ENCODE data around the gene ABCA10. TPM values are rescaled to one million over a fixed set of nuclear protein-coding genes. Genes with fewer than 3 reads are reported as not detected.

ABCA10 gene
- total and polyA plus RNA-seq, 8 donors = 4.0 to 20.2 (median 9.9) TPM

DNA sequence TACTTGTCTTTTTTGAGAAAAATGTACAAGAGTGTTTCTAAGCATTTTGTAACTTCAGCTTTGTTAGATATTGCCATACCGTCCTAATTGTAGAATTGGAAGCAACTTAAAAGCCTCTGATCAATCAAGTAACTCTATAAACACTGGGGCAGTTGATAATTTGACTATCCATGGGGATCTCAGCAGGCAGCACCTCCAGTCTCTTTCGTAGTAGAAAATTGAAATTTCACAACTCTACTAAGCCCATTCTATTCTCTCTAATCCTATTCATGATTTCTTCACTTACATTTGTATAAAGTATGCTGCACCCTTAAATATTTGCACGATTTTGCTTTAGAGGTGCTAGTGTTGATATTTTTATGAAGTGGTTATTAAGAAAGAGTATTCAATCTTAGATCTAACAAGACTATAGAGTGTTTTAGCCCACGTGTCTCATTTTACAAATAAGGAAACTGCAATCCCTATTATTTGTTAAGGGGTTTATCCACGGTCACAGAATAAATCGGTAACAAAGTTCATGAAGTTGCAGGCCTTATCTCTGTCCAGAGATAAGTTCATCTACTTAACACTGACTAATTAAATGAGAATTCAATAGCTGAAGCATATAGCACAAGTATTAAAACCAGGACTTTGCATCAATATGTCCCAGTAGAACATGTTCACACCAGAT lies 97.9 kb downstream of the ABCA10 start:
- no peak for DNase-seq
- Histone ChIP-seq H3K4me1 (no peaks in the 10 kb centered on the region), H3K9me3 (no peaks in the 10 kb centered on the region), H3K27ac (no peak overlapping the region), H3K27me3 (no peaks in the 10 kb centered on the region), H3K36me3 (no peaks in the 10 kb centered on the region), H3K4me3 (no peak overlapping the region)
- intact Hi-C loops (cut with DNase I) = no loop called here
- ATAC-seq = no peak
- TF ChIP-seq, protein P1, sequence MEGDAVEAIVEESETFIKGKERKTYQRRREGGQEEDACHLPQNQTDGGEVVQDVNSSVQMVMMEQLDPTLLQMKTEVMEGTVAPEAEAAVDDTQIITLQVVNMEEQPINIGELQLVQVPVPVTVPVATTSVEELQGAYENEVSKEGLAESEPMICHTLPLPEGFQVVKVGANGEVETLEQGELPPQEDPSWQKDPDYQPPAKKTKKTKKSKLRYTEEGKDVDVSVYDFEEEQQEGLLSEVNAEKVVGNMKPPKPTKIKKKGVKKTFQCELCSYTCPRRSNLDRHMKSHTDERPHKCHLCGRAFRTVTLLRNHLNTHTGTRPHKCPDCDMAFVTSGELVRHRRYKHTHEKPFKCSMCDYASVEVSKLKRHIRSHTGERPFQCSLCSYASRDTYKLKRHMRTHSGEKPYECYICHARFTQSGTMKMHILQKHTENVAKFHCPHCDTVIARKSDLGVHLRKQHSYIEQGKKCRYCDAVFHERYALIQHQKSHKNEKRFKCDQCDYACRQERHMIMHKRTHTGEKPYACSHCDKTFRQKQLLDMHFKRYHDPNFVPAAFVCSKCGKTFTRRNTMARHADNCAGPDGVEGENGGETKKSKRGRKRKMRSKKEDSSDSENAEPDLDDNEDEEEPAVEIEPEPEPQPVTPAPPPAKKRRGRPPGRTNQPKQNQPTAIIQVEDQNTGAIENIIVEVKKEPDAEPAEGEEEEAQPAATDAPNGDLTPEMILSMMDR (IDR thresholded peaks at IDR 0.05) = no peak

DNA sequence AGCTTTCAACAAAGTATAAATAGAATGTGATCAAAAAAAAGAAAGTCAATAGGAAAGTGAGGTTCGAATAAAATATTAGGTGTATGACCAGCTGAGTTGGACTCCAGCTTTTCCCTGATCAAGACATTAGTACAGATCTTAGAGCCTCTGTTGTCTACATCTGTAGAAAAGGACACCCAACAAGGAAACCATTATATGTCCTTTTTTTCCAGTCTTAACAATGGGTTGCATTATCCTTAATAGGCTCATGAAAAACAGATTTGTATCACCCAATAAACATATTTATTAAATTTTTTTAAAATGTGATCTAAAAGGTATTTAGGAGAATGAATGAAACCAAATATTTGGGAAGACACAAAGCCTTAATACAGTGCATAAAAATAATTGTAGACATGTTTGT lies 105.0 kb downstream of the ABCA10 start:
- H3K4me1 ChIP-seq = no peaks in the 10 kb centered on the region
- TF ChIP-seq, protein P1 (IDR thresholded peaks at IDR 0.05) = no peak
- no peak overlapping the region for H3K27ac ChIP-seq
- no peak overlapping the region for H3K4me3 ChIP-seq
- intact Hi-C loops (cut with DNase I) = no loop called here
- no peaks in the 10 kb centered on the region for H3K36me3 ChIP-seq
- no peaks in the 10 kb centered on the region for H3K9me3 ChIP-seq
- no peak for DNase-seq
- ATAC-seq = no peak
- H3K27me3 ChIP-seq = no peaks in the 10 kb centered on the region

DNA sequence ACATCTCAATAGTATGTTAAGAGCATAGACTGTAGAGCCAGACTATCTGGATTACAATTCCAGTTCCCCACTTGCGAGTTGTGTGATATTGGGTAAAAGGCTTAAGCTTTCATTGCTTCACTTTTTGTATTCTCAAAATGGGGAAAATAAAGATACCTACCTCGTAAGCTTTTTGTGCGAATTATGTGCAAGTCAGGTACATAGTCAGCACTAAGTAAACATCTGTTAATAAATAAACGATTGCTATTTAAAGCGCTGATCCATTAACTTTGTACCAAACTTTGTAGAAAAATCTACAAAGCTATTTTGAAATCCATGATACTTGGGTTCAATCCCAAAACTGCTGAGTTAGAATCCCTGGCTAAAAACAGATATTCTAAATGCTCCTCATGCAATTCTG lies 106.6 kb downstream of the ABCA10 start:
- TF ChIP-seq, protein P1 (IDR thresholded peaks at IDR 0.05) = no peak
- intact Hi-C loops (cut with DNase I) = no loop called here

DNA sequence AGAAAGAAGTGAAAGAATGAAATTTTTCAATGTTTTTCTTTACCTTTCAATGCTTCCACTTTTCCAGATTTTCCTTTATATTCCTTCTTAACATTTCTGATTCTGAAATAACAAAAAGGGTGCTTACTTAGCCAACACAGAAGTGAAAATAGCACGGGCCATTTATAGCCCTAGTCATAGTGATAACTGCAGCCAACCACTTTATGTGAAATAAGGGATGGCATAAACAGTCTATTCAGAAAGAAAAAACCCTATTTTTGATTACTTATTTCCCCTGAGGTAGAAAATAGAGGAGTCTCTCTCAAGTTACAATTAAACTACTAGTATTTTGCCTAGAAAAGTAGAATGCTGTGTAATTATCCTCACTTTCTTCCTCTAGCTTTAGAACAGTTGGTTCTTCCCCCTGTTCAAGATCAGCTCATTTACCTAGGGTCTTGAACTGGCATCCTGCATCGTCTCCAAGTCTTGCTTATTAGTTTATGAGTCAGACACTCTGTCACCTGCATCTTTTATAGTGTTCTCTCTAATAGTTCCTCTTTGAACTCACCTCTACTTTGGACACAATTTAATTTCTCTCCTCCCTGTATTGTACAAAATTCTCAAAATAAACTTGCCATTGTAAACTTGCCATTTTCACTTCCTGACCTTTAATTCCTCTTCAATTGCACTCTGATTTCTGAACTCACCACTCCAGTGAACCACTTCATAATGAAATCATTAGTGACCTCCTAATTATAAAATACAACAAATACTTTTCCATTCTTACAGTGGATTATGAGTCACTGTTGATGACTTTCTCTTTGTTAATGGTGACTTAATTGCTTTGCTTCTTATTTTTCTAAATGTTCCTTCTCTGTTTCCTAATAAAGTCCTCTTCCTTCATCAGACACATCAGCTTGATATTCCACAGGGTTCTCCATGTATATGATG lies 110.5 kb downstream of the ABCA10 start:
- Histone ChIP-seq H3K27me3 (no peaks in the 10 kb centered on the region), H3K4me1 (peaks cover 0 to 14% of the 10 kb centered on the region in 2 donors), H3K27ac (no peak overlapping the region), H3K36me3 (no peaks in the 10 kb centered on the region), H3K9me3 (no peaks in the 10 kb centered on the region), H3K4me3 (no peak overlapping the region)
- TF ChIP-seq, protein P1 (IDR thresholded peaks at IDR 0.05) = no peak
- DNase-seq (no peak), ATAC-seq (no peak)
- intact Hi-C loops (cut with DNase I) = no loop called here

More for the DNA sequence above, 106.6 kb downstream of the ABCA10 start:
- no peak overlapping the region for H3K27ac ChIP-seq
- no peak overlapping the region for H3K4me3 ChIP-seq
- H3K4me1 ChIP-seq = peaks cover 0 to 9% of the 10 kb centered on the region in 2 donors
- no peaks in the 10 kb centered on the region for H3K36me3 ChIP-seq
- no peaks in the 10 kb centered on the region for H3K9me3 ChIP-seq
- DNase-seq (no peak), ATAC-seq (no peak)
- H3K27me3 ChIP-seq = no peaks in the 10 kb centered on the region

DNA sequence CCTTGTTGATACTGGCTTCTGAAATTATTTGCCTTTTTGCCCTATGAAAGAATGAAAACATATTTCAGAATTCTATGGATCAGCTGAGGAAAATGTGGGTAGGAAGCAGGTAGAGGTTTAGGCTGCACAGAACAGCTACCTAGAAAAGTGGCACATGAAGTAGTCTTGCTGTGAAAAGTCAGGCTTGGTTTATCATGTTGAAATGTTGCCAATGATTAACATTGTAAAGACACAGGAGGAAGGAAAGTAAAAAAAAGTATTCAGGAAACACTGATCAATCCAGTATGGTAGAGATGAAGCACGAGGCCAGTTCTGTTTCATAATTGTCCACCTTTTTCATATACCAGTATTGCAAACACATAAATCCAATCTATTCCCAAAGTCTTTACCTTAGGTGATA lies 116.8 kb downstream of the ABCA10 start:
- TF ChIP-seq, protein P1 (IDR thresholded peaks at IDR 0.05) = no peak
- no peak for ATAC-seq
- intact Hi-C loops (cut with DNase I) = no loop called here
- Histone ChIP-seq H3K36me3 (no peaks in the 10 kb centered on the region), H3K27ac (no peak overlapping the region), H3K4me3 (no peak overlapping the region), H3K4me1 (peaks cover 0 to 5% of the 10 kb centered on the region in 2 donors), H3K27me3 (no peaks in the 10 kb centered on the region), H3K9me3 (no peaks in the 10 kb centered on the region)
- no peak for DNase-seq
